Cardiac muscle cell (in vitro differentiated cells and primary cell): ENCODE measurements around the gene POU2F2. TPM values are rescaled to one million over a fixed set of nuclear protein-coding genes. Genes with fewer than 3 reads are reported as not detected.

ENCODE experiments used
- DNase-seq, 2 donors: peaks; one replicate each; pipeline versions ENCODE4 v3.0.0 to v3.0.0-alpha.2; 2010 to 2017; ENCODE audit warnings: low read depth in 1 of 2, low spot score in 1 of 2
- H3K27ac ChIP-seq: fragments of 200-600 bp; sonication (generic); 2 replicates; pipeline ENCODE4 v1.5.1; 2016
- H3K27me3 ChIP-seq: fragments of 200-600 bp; sonication (generic); 2 replicates; pipeline ENCODE4 v1.6.0; 2016; ENCODE audit warnings: control low read depth
- H3K36me3 ChIP-seq: fragments of 200-600 bp; sonication (generic); 2 replicates; pipeline ENCODE4 v1.5.1; 2016; ENCODE audit warnings: control low read depth
- H3K4me1 ChIP-seq: fragments of 200-600 bp; sonication (generic); 2 replicates; pipeline ENCODE4 v1.8.1; 2017; ENCODE audit warnings: low read depth, mild to moderate bottlenecking, mixed run types
- H3K4me3 ChIP-seq: fragments of 200-600 bp; sonication (generic); 2 replicates; pipeline ENCODE4 v1.5.1; 2016; ENCODE audit warnings: mild to moderate bottlenecking
- H3K9me3 ChIP-seq: fragments of 200-600 bp; sonication (generic); 2 replicates; pipeline ENCODE4 v1.5.1; 2017; ENCODE audit warnings: low read depth, mild to moderate bottlenecking, control low read depth
- CTCF ChIP-seq: IDR thresholded peaks from 2 replicates; pipeline ENCODE4 v1.5.1; 2012; ENCODE audit warnings: low read depth, mild to moderate bottlenecking, low read length
- polyA plus RNA-seq: library from polyadenylated mRNA; unstranded; fragments of >200 nt; fragmentation: Nextera tagmentation; extraction: Ambion mirVana; gene quantifications from 2 replicates; pipeline ENCODE4 v1.2.1, GENCODE V29; 2016
- total RNA-seq: library from RNA; depleted of rRNA; stranded (reverse); fragments of >200 nt; gene quantifications from 2 replicates; pipeline ENCODE4 v1.2.3, GENCODE V29; 2016

POU2F2 gene
- total and polyA plus RNA-seq, 2 experiments from 2014 or later, result 0.12 TPM; not detected in 1

- Histone ChIP-seq H3K4me1 (no peaks in the 10 kb centered on the region), H3K27ac (no peak overlapping the region), H3K4me3 (no peak overlapping the region), H3K9me3 (no peaks in the 10 kb centered on the region), H3K36me3 (no peaks in the 10 kb centered on the region), H3K27me3 (peaks cover 11% of the 10 kb centered on the region)
- TF ChIP-seq CTCF, result no peak
- no peak for DNase-seq
Measured at GRCh38 chr19:42154471-42155323, 22.5 kb upstream of the POU2F2 start.

- Histone ChIP-seq H3K27me3 (peaks cover 2% of the 10 kb centered on the region), H3K4me1 (no peaks in the 10 kb centered on the region), H3K9me3 (no peaks in the 10 kb centered on the region), H3K4me3 (no peak overlapping the region), H3K36me3 (no peaks in the 10 kb centered on the region), H3K27ac (no peak overlapping the region)
- TF ChIP-seq CTCF, result no peak
- no peak for DNase-seq
Measured at GRCh38 chr19:42153672-42154433, 21.6 kb upstream of the POU2F2 start.

GRCh38 chr19:42152910-42153671 lies 20.8 kb upstream of the POU2F2 start:
- no peaks in the 10 kb centered on the region for H3K36me3 ChIP-seq
- H3K4me1 ChIP-seq, result no peaks in the 10 kb centered on the region
- H3K9me3 ChIP-seq, result no peaks in the 10 kb centered on the region
- no peak for DNase-seq
- H3K4me3 ChIP-seq, result no peak overlapping the region
- H3K27me3 ChIP-seq, result peaks cover 7% of the 10 kb centered on the region
- no peak overlapping the region for H3K27ac ChIP-seq
- no peak for TF ChIP-seq CTCF

GRCh38 chr19:42151782-42152684 lies 19.8 kb upstream of the POU2F2 start:
- Histone ChIP-seq H3K36me3 (no peaks in the 10 kb centered on the region), H3K4me3 (no peak overlapping the region), H3K9me3 (no peaks in the 10 kb centered on the region), H3K4me1 (no peaks in the 10 kb centered on the region), H3K27ac (no peak overlapping the region), H3K27me3 (peaks cover 9% of the 10 kb centered on the region)
- TF ChIP-seq CTCF, result no peak
- no peak for DNase-seq
